ENCODE measurements around the gene RPS15. TPM values are rescaled to one million over a fixed set of nuclear protein-coding genes. Genes with fewer than 3 reads are reported as not detected.

RPS15 gene
- total and polyA plus RNA-seq, 2 donors (not counting 3 experiments of a cell fraction or from before 2014, with no cell fraction given) = 1,260 to 3,270 TPM

GRCh38 chr19:1425102-1425837 is 12.9 kb upstream of the RPS15 start:
- CTCF ChIA-PET = no interaction called here
- H3K36me3 ChIP-seq (ENCODE audit: control insufficient read depth in 2 of 2, extremely low read depth in 1 of 2, insufficient read depth in 2 of 2, low read length in 2 of 2) = peaks cover 23 to 70% of the 10 kb centered on the region in 2 experiments
- H3K4me3 ChIP-seq (replicated peaks in 1 of 3; ENCODE audit: insufficient read depth in 1 of 3, low read depth in 1 of 3, low read length in 3 of 3) = no peak overlapping the region
- no peak for FAIRE-seq
- POLR2A ChIA-PET = no interaction called here
- dilution Hi-C loops (cut with MboI; ENCODE audit: extremely low pct_ligation_motif_present, low sequenced_read_pairs) = no loop called here
- no peak overlapping the region for H3K4me2 ChIP-seq (ENCODE audit: insufficient read depth, low read length)
- BruUV-seq (replicated peaks) = no TSS peak
- H3K27me3 ChIP-seq (ENCODE audit: control insufficient read depth in 2 of 2, insufficient read depth in 2 of 2, low read length in 2 of 2) = no peaks in the 10 kb centered on the region
- no peak overlapping the region for H2AFZ ChIP-seq (ENCODE audit: low read depth, low read length)
- H3K79me2 ChIP-seq (ENCODE audit: control insufficient read depth, insufficient read depth, low read length) = peaks cover 35% of the 10 kb centered on the region
- intact Hi-C loops (cut with micrococcal nuclease) = no loop called here
- TF ChIP-seq GATA2 (IDR thresholded peaks at IDR 0.05; ENCODE audit: insufficient read depth, insufficient read length, low read depth, low read length) (no peak), EZH2 (IDR thresholded peaks at IDR 0.05; ENCODE audit: borderline replicate concordance, low read depth, low read length, severe bottlenecking) (no peak), MAX (IDR thresholded peaks at IDR 0.05; ENCODE audit: insufficient read depth, insufficient read length) (no peak), FOS (IDR thresholded peaks at IDR 0.05; ENCODE audit: borderline replicate concordance, insufficient read depth, low read length) (no peak), POLR2A (IDR thresholded peaks at IDR 0.05; ENCODE audit: low read depth, low read length) (no peak), POLR2AphosphoS5 (IDR thresholded peaks at IDR 0.05; ENCODE audit: insufficient read depth, low read depth, low read length) (no peak), JUN (IDR thresholded peaks at IDR 0.05; ENCODE audit: borderline replicate concordance, insufficient read depth, insufficient read length, low read depth) (no peak), MYC (IDR thresholded peaks at IDR 0.05; ENCODE audit: low read depth, low read length) (no peak)
- TF ChIP-seq, protein P1, sequence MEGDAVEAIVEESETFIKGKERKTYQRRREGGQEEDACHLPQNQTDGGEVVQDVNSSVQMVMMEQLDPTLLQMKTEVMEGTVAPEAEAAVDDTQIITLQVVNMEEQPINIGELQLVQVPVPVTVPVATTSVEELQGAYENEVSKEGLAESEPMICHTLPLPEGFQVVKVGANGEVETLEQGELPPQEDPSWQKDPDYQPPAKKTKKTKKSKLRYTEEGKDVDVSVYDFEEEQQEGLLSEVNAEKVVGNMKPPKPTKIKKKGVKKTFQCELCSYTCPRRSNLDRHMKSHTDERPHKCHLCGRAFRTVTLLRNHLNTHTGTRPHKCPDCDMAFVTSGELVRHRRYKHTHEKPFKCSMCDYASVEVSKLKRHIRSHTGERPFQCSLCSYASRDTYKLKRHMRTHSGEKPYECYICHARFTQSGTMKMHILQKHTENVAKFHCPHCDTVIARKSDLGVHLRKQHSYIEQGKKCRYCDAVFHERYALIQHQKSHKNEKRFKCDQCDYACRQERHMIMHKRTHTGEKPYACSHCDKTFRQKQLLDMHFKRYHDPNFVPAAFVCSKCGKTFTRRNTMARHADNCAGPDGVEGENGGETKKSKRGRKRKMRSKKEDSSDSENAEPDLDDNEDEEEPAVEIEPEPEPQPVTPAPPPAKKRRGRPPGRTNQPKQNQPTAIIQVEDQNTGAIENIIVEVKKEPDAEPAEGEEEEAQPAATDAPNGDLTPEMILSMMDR (IDR thresholded peaks at IDR 0.05; ENCODE audit: extremely low read depth in 1 of 2, insufficient read depth in 1 of 2, low read depth in 1 of 2, low read length in 2 of 2) = no peak
- H3K27ac ChIP-seq (ENCODE audit: insufficient read depth, low read depth, low read length) = no peak overlapping the region
- no peaks in the 10 kb centered on the region for H3K9me1 ChIP-seq (replicated peaks; ENCODE audit: control insufficient read depth, extremely low read depth, insufficient read depth, low read length)
- no peaks in the 10 kb centered on the region for H3K9me3 ChIP-seq (replicated peaks; ENCODE audit: control insufficient read depth, insufficient read depth, low read length)
- no peak overlapping the region for H3K9ac ChIP-seq (replicated peaks; ENCODE audit: extremely low read depth, insufficient read depth, low read length)
- H3K4me1 ChIP-seq (ENCODE audit: control insufficient read depth, extremely low read depth, insufficient read depth, low read length) = no peaks in the 10 kb centered on the region
- H4K20me1 ChIP-seq (replicated peaks; ENCODE audit: control insufficient read depth, extremely low read depth, insufficient read depth, low read length) = peaks cover 2% of the 10 kb centered on the region
- no peak for DNase-seq (ENCODE audit: low read depth, low spot score)
